Adrenal gland (tissue), 12 donors: Measurements from ENCODE around the gene EFNA5. TPM values are rescaled to one million over a fixed set of nuclear protein-coding genes. Genes with fewer than 3 reads are reported as not detected.

Experiments
- DNase-seq, 7 donors: peaks; one replicate each; pipeline ENCODE4 v3.0.0-alpha.2; 2019 to 2020
- H3K27ac ChIP-seq, 5 donors: fragments of 200-600 bp; sonication (generic) in 4 of 5; 1 replicate in 3 of 5; 2 replicates in 2 of 5; pipeline versions ENCODE4 v1.5.1 to v1.8.0; 2016 to 2020; ENCODE audit warnings: mild to moderate bottlenecking in 1 of 5
- H3K27me3 ChIP-seq: fragments of 200-600 bp; 2 replicates; pipeline ENCODE4 v1.8.0; 2021
- H3K36me3 ChIP-seq, 2 donors: fragments of 200-600 bp; replicated peaks in 1 of 2; 1 replicate in 1 of 2; 2 replicates in 1 of 2; pipeline versions ENCODE4 v1.5.1 to v1.8.0; 2018 to 2022
- H3K4me1 ChIP-seq, 2 donors: fragments of 200-600 bp; replicated peaks in 1 of 2; 1 replicate in 1 of 2; 2 replicates in 1 of 2; pipeline versions ENCODE4 v1.5.1 to v1.8.0; 2018 to 2021
- H3K4me3 ChIP-seq, 4 donors: fragments of 200-600 bp; sonication (generic) in 3 of 4; one replicate each; pipeline ENCODE4 v1.5.1; 2016 to 2018
- H3K9me3 ChIP-seq, 3 donors: fragments of 200-600 bp; sonication (generic) in 1 of 3; replicated peaks in 1 of 3; 1 replicate in 2 of 3; 2 replicates in 1 of 3; pipeline versions ENCODE4 v1.5.1 to v1.8.0; 2016 to 2021
- POLR2A ChIP-seq, 2 donors: fragments of 450-650 bp; IDR thresholded peaks; one replicate each; pipeline ENCODE4 v1.6.1; 2017; ENCODE audit warnings: antibody characterized with exemption in 2 of 2, mild to moderate bottlenecking in 2 of 2, moderate library complexity in 1 of 2
- WGBS, 4 donors: extraction: QIAGEN DNeasy Blood & Tissue Kit in 2 of 4; methylation state at CpG; one replicate each; pipeline versions ENCODE4 v1.1.5 to v1.1.7; 2013 to 2017; 5-methylcytosine and 5-hydroxymethylcytosine counted together
- intact Hi-C, 2 donors: fragments of 100-400 bp; cut with DNase I; formaldehyde crosslinking; loops; one replicate each; pipeline versions ENCODE4 v1.14.1 to v1.15.0; 2022 to 2023
- polyA plus RNA-seq, 3 donors: library from polyadenylated mRNA; stranded (reverse); fragments of 200-250 nt in 2 of 3; fragments of 350-450 nt in 1 of 3; fragmentation: Illumina TruSeq in 1 of 3; extraction: RNeasy Lipid Tissue Mini Kit (QIAGEN cat#74804) in 1 of 3; gene quantifications; one replicate each; pipeline ENCODE4 v1.2.3, GENCODE V29; 2013 to 2014
- total RNA-seq, 9 donors: library from RNA; depleted of rRNA in 4 of 9; stranded (reverse); fragments of >200 nt in 4 of 9; fragments of 120-200 nt in 1 of 9; fragmentation: NEBNext Ultra II Directional in 1 of 9; extraction: Animal tissue kit (Norgen Biotek cat#: 25700) in 1 of 9; gene quantifications; one replicate each; pipeline versions ENCODE4 v1.1.0 to v1.2.4, GENCODE V29; 2013 to 2023
- TF ChIP-seq, protein P1 (sequence below), 6 experiments: fragments of 450-650 bp in 4 of 6; fragments of 200-600 bp in 2 of 6; sonication (generic) in 1 of 6; IDR thresholded peaks; 1 replicate in 5 of 6; 2 replicates in 1 of 6; pipeline versions ENCODE4 v1.5.1 to v1.8.0; 2016 to 2021; ENCODE audit warnings: antibody characterized with exemption in 6 of 6, mild to moderate bottlenecking in 2 of 6, moderate library complexity in 1 of 6
- donor health status: healthy with polysubstance abuse.
- donor health status: Bipolar disorder and iron deficiency.
- donor health status: DM: yes; HTN: yes; CAD: no.
- donor health status: DM: no; HTN: no; CAD: no.
- donor health status: DM: no; HTN: no; CAD: no.
- donor health status: DM: yes; HTN: yes; CAD: no.

The EFNA5 gene
- total and polyA plus RNA-seq, 12 donors: 0.06 to 11.8 (median 1.6) TPM

DNA sequence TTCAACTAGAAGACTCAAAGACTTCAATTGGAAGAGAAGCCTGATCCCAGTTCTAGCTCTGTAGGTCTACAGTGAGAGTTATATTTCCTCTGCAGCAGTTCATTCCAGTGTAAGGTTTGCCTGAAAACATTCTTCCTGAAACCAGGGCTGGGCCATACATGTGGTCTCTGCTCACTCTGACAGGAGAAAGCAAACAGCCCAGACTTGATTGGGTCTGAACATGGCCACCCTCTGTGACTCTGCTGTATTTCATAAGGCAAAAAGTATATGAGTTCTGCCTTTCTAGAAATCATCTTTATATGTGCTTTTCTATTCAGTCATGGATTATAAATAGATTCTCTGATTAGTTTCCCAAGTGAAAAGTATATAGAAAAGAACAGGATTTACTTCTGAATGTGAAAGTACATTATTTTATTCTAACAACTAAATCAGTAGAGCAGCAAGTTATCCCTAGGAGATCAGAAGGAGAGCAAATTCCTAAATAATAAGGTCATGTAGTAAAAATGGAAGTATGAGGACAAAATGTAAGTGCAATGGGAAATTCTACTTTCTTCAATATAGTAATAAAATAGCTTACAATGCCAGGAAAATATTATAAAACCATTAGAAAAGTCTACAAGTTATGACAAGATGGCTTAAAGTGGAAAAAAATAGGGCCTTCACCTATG, 144.3 kb downstream of the EFNA5 start:
- intact Hi-C loops: no loop called here
- no peak overlapping the region for H3K4me3 ChIP-seq
- DNase-seq: no peak
- no peaks in the 10 kb centered on the region for H3K9me3 ChIP-seq
- TF ChIP-seq, protein P1, sequence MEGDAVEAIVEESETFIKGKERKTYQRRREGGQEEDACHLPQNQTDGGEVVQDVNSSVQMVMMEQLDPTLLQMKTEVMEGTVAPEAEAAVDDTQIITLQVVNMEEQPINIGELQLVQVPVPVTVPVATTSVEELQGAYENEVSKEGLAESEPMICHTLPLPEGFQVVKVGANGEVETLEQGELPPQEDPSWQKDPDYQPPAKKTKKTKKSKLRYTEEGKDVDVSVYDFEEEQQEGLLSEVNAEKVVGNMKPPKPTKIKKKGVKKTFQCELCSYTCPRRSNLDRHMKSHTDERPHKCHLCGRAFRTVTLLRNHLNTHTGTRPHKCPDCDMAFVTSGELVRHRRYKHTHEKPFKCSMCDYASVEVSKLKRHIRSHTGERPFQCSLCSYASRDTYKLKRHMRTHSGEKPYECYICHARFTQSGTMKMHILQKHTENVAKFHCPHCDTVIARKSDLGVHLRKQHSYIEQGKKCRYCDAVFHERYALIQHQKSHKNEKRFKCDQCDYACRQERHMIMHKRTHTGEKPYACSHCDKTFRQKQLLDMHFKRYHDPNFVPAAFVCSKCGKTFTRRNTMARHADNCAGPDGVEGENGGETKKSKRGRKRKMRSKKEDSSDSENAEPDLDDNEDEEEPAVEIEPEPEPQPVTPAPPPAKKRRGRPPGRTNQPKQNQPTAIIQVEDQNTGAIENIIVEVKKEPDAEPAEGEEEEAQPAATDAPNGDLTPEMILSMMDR (IDR thresholded peaks at IDR 0.05): no peak
- no peak for TF ChIP-seq POLR2A (IDR thresholded peaks at IDR 0.05)
- H3K27me3 ChIP-seq: no peaks in the 10 kb centered on the region
- no peaks in the 10 kb centered on the region for H3K4me1 ChIP-seq
- no peak overlapping the region for H3K27ac ChIP-seq
- H3K36me3 ChIP-seq: no peaks in the 10 kb centered on the region

DNA sequence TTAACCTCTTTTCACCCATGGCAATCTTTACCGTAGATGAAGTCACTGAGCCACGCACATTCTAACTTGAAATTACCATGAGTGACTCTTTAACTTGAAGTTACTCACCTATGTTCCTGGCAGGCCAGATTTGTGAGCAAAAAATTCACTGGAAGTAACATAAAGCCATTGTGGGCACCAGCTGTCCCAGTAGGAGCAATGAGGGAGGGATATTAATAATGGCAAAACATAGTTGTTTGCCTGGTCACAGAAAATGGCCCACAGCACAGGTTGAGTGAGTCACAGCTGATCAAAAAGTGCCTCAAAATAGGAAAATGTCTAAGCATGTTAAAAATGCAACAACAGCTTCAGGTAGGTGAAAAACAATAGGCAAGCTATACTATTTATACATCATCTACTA, 146.6 kb downstream of the EFNA5 start:
- Histone ChIP-seq H3K27me3 (no peaks in the 10 kb centered on the region), H3K4me1 (peaks cover 0 to 5% of the 10 kb centered on the region in 2 donors), H3K36me3 (no peaks in the 10 kb centered on the region), H3K4me3 (no peak overlapping the region), H3K9me3 (no peaks in the 10 kb centered on the region), H3K27ac (no peak overlapping the region)
- DNase-seq: no peak
- no peak for TF ChIP-seq POLR2A (IDR thresholded peaks at IDR 0.05)
- TF ChIP-seq, protein P1 (IDR thresholded peaks at IDR 0.05): no peak
- WGBS, 4 donors: 91 to 98% (median 96%) methylated on average over 2 of the region's 2 CpGs
- intact Hi-C loops: no loop called here

DNA sequence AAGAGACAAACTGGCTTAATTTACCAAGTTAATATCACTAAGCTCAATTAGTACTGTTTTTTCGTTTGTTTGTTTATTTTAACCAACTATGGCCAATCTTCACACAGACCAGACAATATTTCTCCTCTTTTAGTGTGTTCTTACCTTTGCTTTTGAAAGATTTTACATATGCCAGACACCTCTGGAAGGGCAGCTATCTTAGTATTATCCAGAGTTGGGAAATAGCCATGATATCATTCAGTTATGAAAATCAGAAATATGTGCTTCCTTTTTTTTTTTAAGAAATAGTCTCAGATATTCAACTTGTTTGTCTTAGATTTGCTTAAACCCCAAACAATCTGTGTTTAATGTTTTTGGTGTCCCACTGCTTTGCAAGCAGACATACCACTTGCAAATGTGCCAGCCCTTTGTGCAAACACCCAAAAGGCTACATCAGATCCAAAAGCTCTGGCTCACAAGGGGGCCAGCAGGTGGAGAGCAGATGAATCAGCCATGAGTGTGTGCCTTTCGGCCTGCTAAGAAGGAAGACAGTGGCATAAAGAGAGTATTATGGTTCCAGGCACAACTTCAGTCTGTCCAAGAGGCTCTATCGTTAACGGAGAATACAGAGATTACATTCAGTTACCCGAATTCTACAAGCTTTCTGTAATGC, 147.6 kb downstream of the EFNA5 start:
- peaks cover 0 to 5% of the 10 kb centered on the region in 2 donors for H3K4me1 ChIP-seq

DNA sequence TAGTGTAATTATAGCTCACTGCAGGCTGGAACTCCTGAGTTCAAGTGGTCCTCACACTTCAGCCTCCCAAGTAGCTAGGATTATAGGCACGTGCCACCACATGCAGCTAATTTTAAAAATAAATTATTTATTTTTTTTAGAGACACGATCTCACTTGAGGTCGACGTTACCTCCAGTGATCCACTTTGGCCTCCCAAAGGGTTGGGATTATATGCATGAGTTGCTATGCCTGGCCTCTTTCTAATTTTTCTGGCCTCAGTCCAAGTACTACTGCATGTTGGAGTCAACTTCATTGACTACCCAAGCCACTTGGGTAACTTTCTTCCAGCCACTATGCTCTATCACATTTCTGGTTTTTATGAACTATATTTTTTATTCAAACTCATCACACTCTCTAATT, 148.3 kb downstream of the EFNA5 start:
- Histone ChIP-seq H3K9me3 (no peaks in the 10 kb centered on the region), H3K27me3 (no peaks in the 10 kb centered on the region), H3K27ac (no peak overlapping the region), H3K4me3 (no peak overlapping the region), H3K4me1 (peaks cover 0 to 5% of the 10 kb centered on the region in 2 donors), H3K36me3 (no peaks in the 10 kb centered on the region)
- no peak for TF ChIP-seq POLR2A (IDR thresholded peaks at IDR 0.05)
- no peak for DNase-seq
- 88 to 93% (median 91%) methylated on average over 4 of the region's 4 CpGs for WGBS, 4 donors
- intact Hi-C loops: no loop called here

More for the DNA sequence above, 147.6 kb downstream of the EFNA5 start:
- TF ChIP-seq, protein P1 (IDR thresholded peaks at IDR 0.05): no peak
- no peak for TF ChIP-seq POLR2A (IDR thresholded peaks at IDR 0.05)
- Histone ChIP-seq H3K36me3 (no peaks in the 10 kb centered on the region), H3K4me3 (no peak overlapping the region), H3K27ac (no peak overlapping the region), H3K27me3 (no peaks in the 10 kb centered on the region), H3K9me3 (no peaks in the 10 kb centered on the region)
- DNase-seq: no peak
- intact Hi-C loops: no loop called here
- 84 to 93% (median 88%) methylated on average over 5 of the region's 5 CpGs for WGBS, 4 donors
